ENCODE results near the gene C19orf25. TPM values are rescaled to one million over a fixed set of nuclear protein-coding genes. Genes with fewer than 3 reads are reported as not detected.
A peak's percentile ranks its signal among the peaks of the same experiment; 100 is the strongest.

C19orf25 gene
- total and polyA plus RNA-seq, 10 of the 15 experiments (the other 5 are each of a cell fraction or from before 2014, with no cell fraction given), result 1.2 to 67.0 (median 25.6) TPM

GRCh38 chr19:1516395-1516753, 37.4 kb upstream of the C19orf25 start:
- in situ Hi-C loops (cut with MboI) (no loop called here), intact Hi-C loops (cut with micrococcal nuclease; ENCODE audit: unreplicated experiment) (no loop called here)
- Histone ChIP-seq H3K27me3 (replicated peaks in 1 of 2; ENCODE audit: control insufficient read depth in 2 of 2, insufficient read depth in 2 of 2, low read length in 1 of 2) (no peaks in the 10 kb centered on the region), H2AFZ (ENCODE audit: control insufficient read depth, low read depth, low read length) (no peak overlapping the region), H4K20me1 (ENCODE audit: control insufficient read depth, insufficient read depth) (no peaks in the 10 kb centered on the region), H3K4me1 (ENCODE audit: control insufficient read depth, insufficient read depth, low read length) (no peaks in the 10 kb centered on the region), H3K27ac (ENCODE audit: control insufficient read depth, insufficient read depth) (no peak overlapping the region), H3K4me3 (no peak overlapping the region), H3K79me2 (ENCODE audit: control insufficient read depth, insufficient read depth, low read length) (no peaks in the 10 kb centered on the region), H3K9ac (ENCODE audit: control insufficient read depth, insufficient read depth, low read length) (no peak overlapping the region), H3K36me3 (ENCODE audit: control insufficient read depth in 2 of 2, insufficient read depth in 2 of 2, low read length in 1 of 2) (no peaks in the 10 kb centered on the region), H3K9me3 (replicated peaks; ENCODE audit: control insufficient read depth, insufficient read depth, low read length) (no peaks in the 10 kb centered on the region), H3K4me2 (ENCODE audit: control insufficient read depth, insufficient read depth) (no peak overlapping the region)
- TF ChIP-seq MTA2 (IDR thresholded peaks at IDR 0.05; ENCODE audit: low read depth) (no peak), YY1 (IDR thresholded peaks at IDR 0.05; ENCODE audit: low read depth, low read length) (no peak), NR2F1 (conservative IDR thresholded peaks at IDR 0.05) (no peak), CTCF (IDR thresholded peaks at IDR 0.05 in 2 of 3, conservative IDR thresholded peaks at IDR 0.05 in 1 of 3; ENCODE audit: control insufficient read depth in 2 of 3, extremely low read depth in 1 of 3, insufficient read depth in 1 of 3, low read depth in 3 of 3, low read length in 3 of 3) (no peak), POLR2AphosphoS5 (IDR thresholded peaks at IDR 0.05; ENCODE audit: low read length) (no peak), POU2F2 (IDR thresholded peaks at IDR 0.05; ENCODE audit: borderline replicate concordance, low read depth, low read length) (no peak), MLLT1 (IDR thresholded peaks at IDR 0.05) (no peak), NFYB (IDR thresholded peaks at IDR 0.05; ENCODE audit: insufficient read depth, low read depth, low read length) (peak; percentile 69)
- TF ChIP-seq, protein P1, sequence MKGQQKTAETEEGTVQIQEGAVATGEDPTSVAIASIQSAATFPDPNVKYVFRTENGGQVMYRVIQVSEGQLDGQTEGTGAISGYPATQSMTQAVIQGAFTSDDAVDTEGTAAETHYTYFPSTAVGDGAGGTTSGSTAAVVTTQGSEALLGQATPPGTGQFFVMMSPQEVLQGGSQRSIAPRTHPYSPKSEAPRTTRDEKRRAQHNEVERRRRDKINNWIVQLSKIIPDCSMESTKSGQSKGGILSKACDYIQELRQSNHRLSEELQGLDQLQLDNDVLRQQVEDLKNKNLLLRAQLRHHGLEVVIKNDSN (IDR thresholded peaks at IDR 0.05; ENCODE audit: borderline replicate concordance, extremely low read length, insufficient read depth, low read depth, low read length), result peak; percentile 50
- CTCF ChIA-PET, result no interaction called here
- ATAC-seq (no peak), FAIRE-seq (no peak), DNase-seq (ENCODE audit: low read depth, low spot score) (no peak)
- 33% methylated on average over 8 of the region's 8 CpGs for WGBS (ENCODE audit: insufficient coverage, insufficient replicate concordance, low lambda C conversion rate, missing lambda C conversion rate)
- RAD21 ChIA-PET (ENCODE audit: unreplicated experiment), result no interaction called here
- POLR2A ChIA-PET, result no interaction called here
- no TSS peak for BruUV-seq (replicated peaks)
- SMC1A ChIA-PET (ENCODE audit: uncharacterized antibody, unreplicated experiment), result no interaction called here

Measured in GM12878 (cell line).